ENCODE results near the gene CCNE1. TPM values are rescaled to one million over a fixed set of nuclear protein-coding genes. Genes with fewer than 3 reads are reported as not detected.

Gene CCNE1
- polyA plus RNA-seq, 1 donor (not counting 4 experiments of a cell fraction or from before 2014, with no cell fraction given), result 11.2 TPM

- Histone ChIP-seq H3K4me2 (ENCODE audit: control insufficient read depth, extremely low read depth, insufficient read depth, low read depth, low read length) (no peak overlapping the region), H3K27ac (ENCODE audit: control insufficient read depth, insufficient read depth, low read length) (no peak overlapping the region), H2AFZ (ENCODE audit: control insufficient read depth, low read length) (no peak overlapping the region), H4K20me1 (ENCODE audit: control insufficient read depth, extremely low read depth, insufficient read depth, low read length) (no peaks in the 10 kb centered on the region), H3K4me3 (ENCODE audit: control insufficient read depth in 2 of 3, extremely low read depth in 1 of 3, insufficient read depth in 2 of 3, low read depth in 1 of 3, low read length in 3 of 3) (no peak overlapping the region), H3K9me3 (ENCODE audit: control insufficient read depth, low read depth, low read length) (no peaks in the 10 kb centered on the region), H3K4me1 (ENCODE audit: control insufficient read depth, extremely low read depth, insufficient read depth, low read length) (no peaks in the 10 kb centered on the region), H3K79me2 (ENCODE audit: control insufficient read depth, insufficient read depth, low read length) (no peaks in the 10 kb centered on the region), H3K9me1 (ENCODE audit: control insufficient read depth, extremely low read depth, insufficient read depth, low read length) (no peaks in the 10 kb centered on the region), H3K9ac (ENCODE audit: control insufficient read depth, extremely low read depth, insufficient read depth, low read length) (no peak overlapping the region), H3K27me3 (ENCODE audit: control insufficient read depth, extremely low read depth, insufficient read depth, low read length) (peaks cover 6% of the 10 kb centered on the region), H3K36me3 (ENCODE audit: control insufficient read depth in 2 of 2, extremely low read depth in 1 of 2, insufficient read depth in 2 of 2, low read length in 2 of 2) (no peaks in the 10 kb centered on the region)
- FAIRE-seq (no peak), DNase-seq (ENCODE audit: low read depth, low spot score) (no peak)
- TF ChIP-seq EZH2 (IDR thresholded peaks at IDR 0.05; ENCODE audit: low read length) (no peak), CTCF (optimal IDR thresholded peaks at IDR 0.05 in 1 of 3, IDR thresholded peaks at IDR 0.05 in 1 of 3, conservative IDR thresholded peaks at IDR 0.05 in 1 of 3; ENCODE audit: extremely low read depth in 1 of 3, insufficient read depth in 2 of 3, low read length in 3 of 3) (no peak)
- dilution Hi-C loops (cut with MboI; ENCODE audit: extremely low pct_ligation_motif_present, low sequenced_read_pairs), result no loop called here
Observed at GRCh38 chr19:29785360-29785759, 26.4 kb upstream of the CCNE1 start.

GRCh38 chr19:29785955-29786589 lies 25.7 kb upstream of the CCNE1 start:
- Histone ChIP-seq H3K9ac (ENCODE audit: control insufficient read depth, extremely low read depth, insufficient read depth, low read length) (no peak overlapping the region), H3K4me2 (ENCODE audit: control insufficient read depth, extremely low read depth, insufficient read depth, low read depth, low read length) (no peak overlapping the region), H3K27ac (ENCODE audit: control insufficient read depth, insufficient read depth, low read length) (no peak overlapping the region), H2AFZ (ENCODE audit: control insufficient read depth, low read length) (no peak overlapping the region), H4K20me1 (ENCODE audit: control insufficient read depth, extremely low read depth, insufficient read depth, low read length) (no peaks in the 10 kb centered on the region), H3K79me2 (ENCODE audit: control insufficient read depth, insufficient read depth, low read length) (no peaks in the 10 kb centered on the region), H3K4me3 (ENCODE audit: control insufficient read depth in 2 of 3, extremely low read depth in 1 of 3, insufficient read depth in 2 of 3, low read depth in 1 of 3, low read length in 3 of 3) (no peak overlapping the region), H3K36me3 (ENCODE audit: control insufficient read depth in 2 of 2, extremely low read depth in 1 of 2, insufficient read depth in 2 of 2, low read length in 2 of 2) (no peaks in the 10 kb centered on the region), H3K27me3 (ENCODE audit: control insufficient read depth, extremely low read depth, insufficient read depth, low read length) (peaks cover 5% of the 10 kb centered on the region), H3K4me1 (ENCODE audit: control insufficient read depth, extremely low read depth, insufficient read depth, low read length) (no peaks in the 10 kb centered on the region), H3K9me3 (ENCODE audit: control insufficient read depth, low read depth, low read length) (no peaks in the 10 kb centered on the region), H3K9me1 (ENCODE audit: control insufficient read depth, extremely low read depth, insufficient read depth, low read length) (no peaks in the 10 kb centered on the region)
- DNase-seq (ENCODE audit: low read depth, low spot score) (no peak), FAIRE-seq (no peak)
- dilution Hi-C loops (cut with MboI; ENCODE audit: extremely low pct_ligation_motif_present, low sequenced_read_pairs), result no loop called here
- TF ChIP-seq EZH2 (IDR thresholded peaks at IDR 0.05; ENCODE audit: low read length), result no peak
- TF ChIP-seq CTCF (optimal IDR thresholded peaks at IDR 0.05 in 1 of 3, IDR thresholded peaks at IDR 0.05 in 1 of 3, conservative IDR thresholded peaks at IDR 0.05 in 1 of 3; ENCODE audit: extremely low read depth in 1 of 3, insufficient read depth in 2 of 3, low read length in 3 of 3), result peak; percentile 29 to 50 (median 31)

Measured in keratinocyte (primary cell).